ENCODE measurements around the gene DSPP.

The DSPP gene

GRCh38 chr4:87622303-87622702 lies 14.0 kb downstream of the DSPP start:
- no peak for DNase-seq (ENCODE audit: low read depth, low spot score)
- H3K27ac ChIP-seq: no peak overlapping the region

GRCh38 chr4:87624698-87625097 lies 16.4 kb downstream of the DSPP start:
- no peak for DNase-seq (ENCODE audit: low read depth, low spot score)
- no peak overlapping the region for H3K27ac ChIP-seq

DNA sequence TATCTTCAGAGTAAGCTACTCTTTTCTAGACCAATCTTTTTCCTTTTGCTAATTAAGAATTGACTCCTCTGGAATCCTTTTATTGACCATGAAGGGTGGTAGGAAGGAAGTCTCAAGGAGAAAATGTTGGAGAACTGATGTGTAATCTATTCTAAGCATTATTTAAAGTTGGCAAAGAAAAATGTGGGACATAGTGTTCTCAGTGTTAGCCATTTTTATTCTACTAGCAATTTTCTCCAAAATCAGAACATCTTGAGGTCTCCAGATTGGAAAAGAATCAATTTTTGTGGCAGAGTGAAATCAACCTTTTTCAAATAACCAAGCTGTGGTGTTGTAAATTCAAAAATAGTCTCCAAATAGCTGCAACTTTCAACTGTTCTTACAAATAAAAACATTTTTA lies 23.3 kb downstream of the DSPP start:
- no peak overlapping the region for H3K27ac ChIP-seq
- no peak for DNase-seq (ENCODE audit: low read depth, low spot score)

DNA sequence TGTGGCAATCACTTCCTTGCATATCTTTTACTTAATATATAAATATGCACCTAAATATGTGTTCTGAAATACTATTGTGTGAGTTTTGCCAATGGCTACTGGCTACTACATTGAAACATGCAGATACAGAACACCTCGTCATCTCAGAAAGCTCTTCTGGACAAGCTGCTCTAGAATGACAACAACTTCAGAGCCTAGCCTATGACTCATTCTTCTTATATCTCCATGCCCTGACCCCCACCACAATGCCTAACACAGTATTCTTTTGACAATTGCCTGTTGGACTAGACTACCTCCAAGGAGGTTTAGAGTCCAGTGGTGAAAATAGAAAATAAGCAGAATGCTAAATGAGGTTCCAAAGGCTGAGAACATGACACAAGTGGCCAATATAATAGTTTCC lies 24.1 kb downstream of the DSPP start:
- DNase-seq (ENCODE audit: low read depth, low spot score): no peak
- no peak overlapping the region for H3K27ac ChIP-seq

DNA sequence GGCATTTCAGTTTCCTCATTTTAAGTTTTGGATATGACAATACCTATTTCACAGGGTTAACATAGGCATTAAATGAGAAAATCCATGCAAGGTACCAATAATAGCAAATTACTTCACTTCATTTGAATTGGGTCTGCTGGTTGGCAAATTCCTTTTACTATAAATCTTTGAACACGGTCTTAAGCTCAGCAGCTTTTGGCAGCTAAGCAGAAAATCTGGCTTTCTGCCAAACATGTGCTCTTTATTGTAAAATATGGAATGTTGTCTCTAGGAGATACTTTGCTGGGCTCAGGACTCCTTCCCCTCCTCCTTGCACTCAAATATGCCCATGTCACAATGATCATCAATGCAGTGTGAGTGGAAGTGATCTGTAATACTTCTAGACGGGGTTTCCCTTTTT lies 24.9 kb downstream of the DSPP start:
- DNase-seq (ENCODE audit: low read depth, low spot score): no peak
- H3K27ac ChIP-seq: no peak overlapping the region

DNA sequence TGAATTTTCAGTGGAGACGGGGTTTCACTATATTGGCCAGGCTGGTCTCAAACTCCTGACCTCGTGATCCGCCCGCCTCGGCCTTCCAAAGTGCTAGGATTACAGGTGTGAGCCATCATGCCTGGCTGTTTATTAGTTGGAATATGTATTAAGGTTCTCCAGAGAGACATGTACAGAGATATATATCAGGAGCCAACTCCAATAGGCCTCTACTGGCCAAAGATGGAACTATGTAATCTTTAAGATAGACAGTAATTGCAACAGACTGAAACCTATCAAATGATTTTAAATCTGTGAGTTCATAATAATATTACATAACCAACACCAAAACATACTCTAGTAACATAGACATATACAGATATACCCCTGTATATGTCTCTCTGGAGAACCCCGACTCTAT lies 36.0 kb downstream of the DSPP start:
- H3K27ac ChIP-seq: no peak overlapping the region
- no peak for DNase-seq (ENCODE audit: low read depth, low spot score)

GRCh38 chr4:87649980-87650379 lies 41.7 kb downstream of the DSPP start, which contains the start of gene DMP1:
Gene DMP1, plus strand, starts transcription at chr4:87650280. Its CDS starts 6,213 bp downstream, at chr4:87656493.
- DNase-seq (ENCODE audit: low read depth, low spot score): no peak
- no peak within 1 kb of the TSS for H3K27ac ChIP-seq

GRCh38 chr4:87650938-87651337 lies 42.6 kb downstream of the DSPP start:
- no peak for DNase-seq (ENCODE audit: low read depth, low spot score)
- H3K27ac ChIP-seq: no peak overlapping the region

DNA sequence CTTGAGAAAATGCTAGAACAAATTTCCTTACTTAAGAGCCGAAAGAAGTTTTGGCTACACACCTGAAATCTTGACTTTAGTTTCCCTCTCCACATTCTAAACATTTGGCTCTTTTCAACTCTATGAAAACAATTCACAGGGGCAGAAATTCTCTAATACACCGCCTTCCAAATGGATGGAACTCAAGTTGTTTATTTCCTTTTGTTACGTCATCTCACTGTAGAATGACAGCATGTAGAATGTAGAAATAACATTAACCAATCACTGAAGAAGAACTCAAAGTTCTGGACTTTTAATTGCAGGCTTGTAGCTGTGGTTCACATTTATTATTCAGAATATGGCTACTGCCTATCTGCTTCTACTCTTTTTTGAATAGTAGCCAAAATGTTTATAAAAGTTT lies 43.6 kb downstream of the DSPP start:
- DNase-seq (ENCODE audit: low read depth, low spot score): no peak
- H3K27ac ChIP-seq: no peak overlapping the region

GRCh38 chr4:87654487-87655044 lies 46.2 kb downstream of the DSPP start:
- no peak overlapping the region for H3K27ac ChIP-seq
- DNase-seq (ENCODE audit: low read depth, low spot score): no peak

DNA sequence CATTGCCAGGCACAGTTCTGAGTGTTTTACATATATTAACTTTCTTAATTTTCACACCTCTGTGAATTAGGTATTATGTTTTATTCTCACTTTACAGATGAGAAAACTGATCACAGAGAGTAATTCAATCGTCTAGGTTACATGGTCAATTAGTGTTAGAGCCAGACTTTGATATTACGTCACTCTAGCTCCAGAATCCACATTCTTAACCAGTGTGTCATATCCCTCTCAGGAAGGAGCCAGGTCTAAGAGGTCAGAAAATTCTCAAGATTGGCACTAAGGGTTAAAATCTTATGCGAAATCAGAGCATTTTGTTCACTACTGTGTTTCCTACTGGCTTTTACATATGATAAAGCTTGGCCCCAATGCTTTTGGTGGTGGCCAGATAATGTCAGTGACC lies 49.2 kb downstream of the DSPP start:
- H3K27ac ChIP-seq: peak overlapping the region; percentile 83

GRCh38 chr4:87659247-87659931 lies 51.1 kb downstream of the DSPP start:
- peak overlapping the region; percentile 83 for H3K27ac ChIP-seq
- DNase-seq (ENCODE audit: low read depth, low spot score): peak; percentile 31

More for the DNA sequence above, 49.2 kb downstream of the DSPP start:
- no peak for DNase-seq (ENCODE audit: low read depth, low spot score)

DNA sequence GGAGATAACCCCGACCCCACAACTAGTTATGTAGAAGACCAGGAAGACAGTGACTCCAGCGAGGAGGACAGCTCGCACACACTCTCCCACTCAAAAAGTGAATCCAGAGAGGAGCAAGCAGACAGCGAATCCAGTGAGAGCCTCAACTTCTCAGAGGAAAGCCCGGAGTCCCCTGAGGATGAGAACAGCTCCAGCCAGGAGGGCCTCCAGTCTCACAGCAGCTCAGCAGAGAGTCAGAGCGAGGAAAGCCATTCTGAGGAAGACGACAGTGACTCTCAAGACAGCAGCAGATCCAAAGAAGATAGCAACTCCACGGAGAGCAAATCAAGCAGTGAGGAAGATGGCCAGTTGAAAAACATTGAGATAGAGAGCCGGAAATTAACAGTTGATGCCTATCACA lies 54.5 kb downstream of the DSPP start:
- no peak overlapping the region for H3K27ac ChIP-seq
- no peak for DNase-seq (ENCODE audit: low read depth, low spot score)

Data from epithelial cell of prostate (primary cell).